ENCODE data around the gene ADH1B.

DNA sequence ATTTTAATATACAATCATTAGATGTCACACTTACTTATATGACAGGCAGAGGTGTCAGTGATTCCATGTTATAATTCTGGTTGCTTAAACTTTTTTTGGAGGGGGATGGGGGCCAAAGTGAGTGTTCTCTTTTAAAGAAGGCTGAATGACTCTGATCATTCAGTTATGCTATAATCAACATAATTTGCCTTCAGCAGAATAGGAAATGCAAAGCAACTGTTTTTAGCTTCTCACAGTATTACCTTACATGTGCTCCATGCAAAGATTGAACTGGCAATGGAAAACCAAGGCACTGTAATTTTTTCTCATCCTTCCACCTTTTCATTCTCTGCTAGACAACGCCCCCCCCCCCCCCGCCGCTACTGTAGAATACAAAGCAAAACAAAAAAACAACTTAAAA, 18.0 kb upstream of the ADH1B start:
- no peak for TF ChIP-seq RAD21 (IDR thresholded peaks at IDR 0.05; ENCODE audit: low read length)
- TF ChIP-seq, protein P1, sequence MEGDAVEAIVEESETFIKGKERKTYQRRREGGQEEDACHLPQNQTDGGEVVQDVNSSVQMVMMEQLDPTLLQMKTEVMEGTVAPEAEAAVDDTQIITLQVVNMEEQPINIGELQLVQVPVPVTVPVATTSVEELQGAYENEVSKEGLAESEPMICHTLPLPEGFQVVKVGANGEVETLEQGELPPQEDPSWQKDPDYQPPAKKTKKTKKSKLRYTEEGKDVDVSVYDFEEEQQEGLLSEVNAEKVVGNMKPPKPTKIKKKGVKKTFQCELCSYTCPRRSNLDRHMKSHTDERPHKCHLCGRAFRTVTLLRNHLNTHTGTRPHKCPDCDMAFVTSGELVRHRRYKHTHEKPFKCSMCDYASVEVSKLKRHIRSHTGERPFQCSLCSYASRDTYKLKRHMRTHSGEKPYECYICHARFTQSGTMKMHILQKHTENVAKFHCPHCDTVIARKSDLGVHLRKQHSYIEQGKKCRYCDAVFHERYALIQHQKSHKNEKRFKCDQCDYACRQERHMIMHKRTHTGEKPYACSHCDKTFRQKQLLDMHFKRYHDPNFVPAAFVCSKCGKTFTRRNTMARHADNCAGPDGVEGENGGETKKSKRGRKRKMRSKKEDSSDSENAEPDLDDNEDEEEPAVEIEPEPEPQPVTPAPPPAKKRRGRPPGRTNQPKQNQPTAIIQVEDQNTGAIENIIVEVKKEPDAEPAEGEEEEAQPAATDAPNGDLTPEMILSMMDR (conservative IDR thresholded peaks at IDR 0.05; ENCODE audit: low read depth, low read length), result no peak
- TF ChIP-seq SMC3 (IDR thresholded peaks at IDR 0.05; ENCODE audit: low read depth, low read length), result no peak
- no peak for TF ChIP-seq POLR2A (IDR thresholded peaks at IDR 0.05; ENCODE audit: low read depth, low read length)
- TF ChIP-seq MAZ (IDR thresholded peaks at IDR 0.05; ENCODE audit: borderline replicate concordance, low read depth, low read length), result no peak
- TF ChIP-seq CEBPB (IDR thresholded peaks at IDR 0.05; ENCODE audit: low read depth, low read length), result no peak
- no peak for TF ChIP-seq USF2 (IDR thresholded peaks at IDR 0.05; ENCODE audit: low read depth, low read length)
